ENCODE measurements around the gene BCAS3. TPM values are rescaled to one million over a fixed set of nuclear protein-coding genes. Genes with fewer than 3 reads are reported as not detected.
"Not testable (repeated sequence)": the region's sequence is repeated elsewhere in the genome, so short reads cannot be mapped to it uniquely, and the experiment has no call there.

The BCAS3 gene
- total RNA-seq, 3 donors from 2014 or later: 21.6 to 33.4 (median 32.1) TPM

GRCh38 chr17:60750640-60751039, 73.0 kb downstream of the BCAS3 start:
- H3K36me3 ChIP-seq (ENCODE audit: low read depth): no peaks in the 10 kb centered on the region
- H3K9me3 ChIP-seq: peaks cover 3% of the 10 kb centered on the region
- H3K4me1 ChIP-seq (ENCODE audit: low read depth): no peaks in the 10 kb centered on the region
- H3K4me3 ChIP-seq: no peak overlapping the region
- ATAC-seq (no peak), DNase-seq (no peak)
- intact Hi-C loops (cut with DNase I, micrococcal nuclease): no loop called here
- no peak for TF ChIP-seq CTCF (IDR thresholded peaks at IDR 0.05)

GRCh38 chr17:60751884-60752283, 74.2 kb downstream of the BCAS3 start:
- Histone ChIP-seq H3K4me1 (ENCODE audit: low read depth) (no peaks in the 10 kb centered on the region), H3K36me3 (ENCODE audit: low read depth) (no peaks in the 10 kb centered on the region), H3K9me3 (peaks cover 3% of the 10 kb centered on the region), H3K4me3 (no peak overlapping the region)
- DNase-seq (no peak), ATAC-seq (no peak)
- no peak for TF ChIP-seq CTCF (IDR thresholded peaks at IDR 0.05)
- intact Hi-C loops (cut with DNase I, micrococcal nuclease): no loop called here

GRCh38 chr17:60752873-60753577, 75.4 kb downstream of the BCAS3 start:
- Histone ChIP-seq H3K36me3 (ENCODE audit: low read depth) (no peaks in the 10 kb centered on the region), H3K4me1 (ENCODE audit: low read depth) (no peaks in the 10 kb centered on the region), H3K9me3 (peaks cover 3% of the 10 kb centered on the region), H3K4me3 (no peak overlapping the region)
- intact Hi-C loops (cut with DNase I, micrococcal nuclease): no loop called here
- no peak for TF ChIP-seq CTCF (IDR thresholded peaks at IDR 0.05)
- DNase-seq: no peak
- ATAC-seq: no peak

GRCh38 chr17:60754057-60754604, 76.5 kb downstream of the BCAS3 start:
- Histone ChIP-seq H3K36me3 (ENCODE audit: low read depth) (no peaks in the 10 kb centered on the region), H3K9me3 (peaks cover 3% of the 10 kb centered on the region), H3K4me1 (ENCODE audit: low read depth) (no peaks in the 10 kb centered on the region), H3K4me3 (no peak overlapping the region)
- DNase-seq (no peak), ATAC-seq (no peak)
- no peak for TF ChIP-seq CTCF (IDR thresholded peaks at IDR 0.05)
- intact Hi-C loops (cut with DNase I, micrococcal nuclease): no loop called here

- ATAC-seq; H3K9me3 ChIP-seq; H3K4me3 ChIP-seq; H3K4me1 ChIP-seq (ENCODE audit: low read depth); DNase-seq; H3K36me3 ChIP-seq (ENCODE audit: low read depth); intact Hi-C loops (cut with DNase I, micrococcal nuclease): not testable (repeated sequence)
These were observed 79.1 kb downstream of the BCAS3 start for GRCh38 chr17:60756798-60757197.

GRCh38 chr17:60757437-60757836, 79.8 kb downstream of the BCAS3 start:
- no peak for DNase-seq
- no peaks in the 10 kb centered on the region for H3K36me3 ChIP-seq (ENCODE audit: low read depth)
- H3K4me1 ChIP-seq (ENCODE audit: low read depth): no peaks in the 10 kb centered on the region

More at GRCh38 chr17:60757437-60757836, 79.8 kb downstream of the BCAS3 start:
- intact Hi-C loops (cut with DNase I, micrococcal nuclease): no loop called here
- H3K4me3 ChIP-seq: no peak overlapping the region
- no peaks in the 10 kb centered on the region for H3K9me3 ChIP-seq
- TF ChIP-seq CTCF (IDR thresholded peaks at IDR 0.05): no peak
- ATAC-seq: no peak

Data from mucosa of descending colon (tissue), 3 donors.